Neuron (in vitro differentiated cells): ENCODE data around the gene FAT1.
"Not testable (repeated sequence)": the region's sequence is repeated elsewhere in the genome, so short reads cannot be mapped to it uniquely, and the experiment has no call there.

ENCODE experiments used
- H2AFZ ChIP-seq: one replicate; pipeline ENCODE4 v1.6.1; 2013; ENCODE audit warnings: low read depth, mild to moderate bottlenecking, inconsistent platforms, low read length, moderate library complexity
- H3K27me3 ChIP-seq: one replicate; pipeline ENCODE4 v1.6.1; 2013; ENCODE audit warnings: low read length; ENCODE audit not compliant: insufficient read depth
- H3K36me3 ChIP-seq: one replicate; pipeline ENCODE4 v1.6.1; 2013; ENCODE audit warnings: low read length; ENCODE audit not compliant: insufficient read depth
- H3K4me1 ChIP-seq: one replicate; pipeline ENCODE4 v1.6.1; 2013; ENCODE audit warnings: low read length; ENCODE audit not compliant: insufficient read depth
- H3K4me3 ChIP-seq: 2 replicates; pipeline ENCODE4 v1.5.1; 2013; ENCODE audit warnings: mild to moderate bottlenecking, low read length, moderate library complexity
- H3K9me3 ChIP-seq: one replicate; pipeline ENCODE4 v1.6.1; 2013; ENCODE audit warnings: low read length

The FAT1 gene

DNA sequence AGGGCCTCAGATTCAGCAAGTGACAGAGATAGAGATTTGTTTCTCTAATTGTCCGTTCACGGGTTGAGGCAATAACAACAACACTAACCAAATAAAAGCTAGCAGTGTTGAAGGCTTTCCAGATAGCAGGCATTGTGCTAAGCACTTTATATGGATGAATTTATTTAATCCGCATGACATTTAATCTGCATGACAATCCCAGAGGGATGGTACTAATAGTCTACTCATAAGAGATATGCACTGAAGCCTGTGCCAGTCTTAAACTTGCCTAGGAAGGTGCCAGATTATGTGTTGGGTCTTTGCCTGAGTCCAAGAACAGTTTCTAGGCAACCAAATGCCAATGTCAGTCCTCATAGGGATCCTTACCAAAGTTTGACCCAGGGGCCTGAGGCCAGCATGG is 37.7 kb upstream of the FAT1 start:
- Histone ChIP-seq H3K4me3 (no peak overlapping the region), H3K27me3 (no peaks in the 10 kb centered on the region), H3K9me3 (no peaks in the 10 kb centered on the region), H3K4me1 (peaks cover 20% of the 10 kb centered on the region), H3K36me3 (no peaks in the 10 kb centered on the region), H2AFZ (no peak overlapping the region)

DNA sequence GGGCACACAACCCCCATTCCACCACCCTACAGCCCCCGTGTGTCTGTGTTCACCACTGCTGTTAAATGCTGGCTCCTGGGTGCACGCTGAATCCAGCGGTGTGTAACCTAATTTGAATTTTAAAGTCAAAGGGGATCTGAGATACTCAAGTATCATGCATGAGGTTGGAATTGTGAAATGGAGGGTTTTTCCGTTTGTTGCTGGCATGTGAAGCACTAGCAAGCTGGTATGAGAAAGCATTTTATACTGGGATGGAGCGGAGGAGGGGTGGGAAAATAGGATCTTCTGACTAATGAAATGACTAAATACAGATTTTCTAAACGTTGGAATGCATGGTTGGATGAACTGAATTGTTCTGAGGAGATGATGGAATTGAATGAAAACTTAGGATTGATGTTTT is 36.9 kb upstream of the FAT1 start:
- Histone ChIP-seq H2AFZ (no peak overlapping the region), H3K27me3 (no peaks in the 10 kb centered on the region), H3K4me1 (peaks cover 13% of the 10 kb centered on the region), H3K36me3 (no peaks in the 10 kb centered on the region), H3K4me3 (no peak overlapping the region), H3K9me3 (no peaks in the 10 kb centered on the region)

DNA sequence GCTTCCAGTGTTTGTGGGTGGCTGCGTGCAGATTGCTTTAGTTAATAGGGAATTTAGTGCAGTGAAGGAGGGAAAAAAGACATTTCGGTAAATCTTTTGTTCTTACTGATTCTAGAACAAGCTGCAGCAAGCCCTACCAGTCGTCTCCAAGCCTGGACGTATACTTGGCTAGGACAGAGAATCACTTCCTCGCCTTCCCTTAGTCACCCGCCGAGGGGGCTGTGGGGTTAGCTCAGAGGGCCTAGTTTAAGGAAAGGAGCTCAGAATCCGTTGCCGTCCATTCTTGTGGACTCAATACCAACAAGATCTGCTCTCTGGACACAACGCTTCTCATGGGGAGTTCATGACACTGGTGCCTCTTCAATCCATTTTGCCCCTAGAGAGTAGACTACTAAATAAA is 36.3 kb upstream of the FAT1 start:
- H3K4me1 ChIP-seq = peaks cover 7% of the 10 kb centered on the region
- H3K4me3 ChIP-seq = no peak overlapping the region
- no peaks in the 10 kb centered on the region for H3K9me3 ChIP-seq
- no peak overlapping the region for H2AFZ ChIP-seq
- no peaks in the 10 kb centered on the region for H3K27me3 ChIP-seq
- H3K36me3 ChIP-seq = no peaks in the 10 kb centered on the region

DNA sequence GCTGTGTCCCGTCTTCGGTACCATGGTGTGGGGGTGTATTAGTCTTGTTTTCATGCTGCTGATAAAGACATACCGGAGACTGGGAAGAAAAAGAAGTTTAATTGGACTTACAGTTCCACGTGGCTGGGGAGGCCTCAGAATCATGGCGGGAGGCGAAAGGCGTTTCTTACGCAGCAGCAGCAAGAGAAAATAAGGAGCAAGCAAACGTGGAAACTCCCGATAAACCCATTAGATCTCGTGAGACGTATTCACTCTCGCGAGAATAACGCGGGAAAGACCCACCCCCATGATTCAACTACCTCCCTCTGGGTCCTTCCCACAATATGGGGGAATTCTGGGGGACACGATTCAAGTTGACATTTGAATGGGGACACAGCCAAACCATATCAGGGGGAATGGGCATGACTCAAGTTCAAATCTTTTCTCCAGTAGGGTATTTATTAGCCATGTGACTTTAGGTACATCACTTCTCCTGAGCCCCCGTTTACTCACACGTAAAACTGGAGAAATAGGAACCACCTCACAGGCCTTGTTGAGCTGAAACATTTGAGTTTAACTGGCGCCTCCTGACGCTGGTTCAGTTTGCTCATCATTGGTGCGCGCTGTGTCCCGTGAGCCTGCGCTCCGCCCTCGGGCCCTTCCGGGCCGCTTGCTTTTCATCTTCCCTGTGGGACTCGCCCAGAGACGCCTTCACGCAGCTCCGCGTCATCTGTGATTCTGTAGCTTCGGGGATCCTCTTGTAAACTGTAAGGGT is 35.5 kb upstream of the FAT1 start:
- Histone ChIP-seq H2AFZ (no peak overlapping the region), H3K9me3 (no peaks in the 10 kb centered on the region), H3K27me3 (no peaks in the 10 kb centered on the region), H3K4me3 (no peak overlapping the region), H3K4me1 (peaks cover 6% of the 10 kb centered on the region), H3K36me3 (no peaks in the 10 kb centered on the region)

DNA sequence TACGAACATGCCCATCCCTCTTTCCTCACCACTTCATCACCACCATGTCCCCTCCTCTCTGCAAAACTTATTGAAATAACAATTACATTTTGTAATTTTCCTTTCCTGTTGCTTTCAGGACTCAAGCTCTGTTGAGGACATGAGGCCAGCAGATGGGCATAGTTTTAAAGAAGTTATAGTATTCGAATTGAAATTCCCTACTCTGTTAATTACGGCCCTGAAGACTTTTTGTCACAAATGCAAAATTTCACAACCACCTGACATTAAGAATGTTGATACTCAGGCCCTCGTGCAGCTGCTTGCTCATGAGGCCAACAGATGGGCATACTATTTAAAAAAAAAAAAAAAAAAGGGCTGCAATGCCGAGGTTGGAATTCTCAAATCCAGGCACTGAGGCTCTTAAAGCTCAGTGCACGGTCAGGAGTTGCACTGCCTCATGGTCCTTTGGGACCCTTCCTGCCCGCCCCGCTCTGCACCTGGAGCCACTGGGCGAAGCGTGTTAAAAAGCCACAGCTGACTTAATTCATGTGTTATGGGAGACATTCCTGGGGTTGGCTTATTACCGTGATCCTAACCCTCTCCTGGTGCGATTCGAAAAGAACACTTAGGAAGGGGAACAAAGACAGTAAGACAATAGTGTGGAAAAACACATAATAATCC is 34.2 kb upstream of the FAT1 start:
- Histone ChIP-seq H3K4me3 (no peak overlapping the region), H3K4me1 (peaks cover 6% of the 10 kb centered on the region), H2AFZ (no peak overlapping the region), H3K27me3 (no peaks in the 10 kb centered on the region), H3K9me3 (no peaks in the 10 kb centered on the region), H3K36me3 (no peaks in the 10 kb centered on the region)

DNA sequence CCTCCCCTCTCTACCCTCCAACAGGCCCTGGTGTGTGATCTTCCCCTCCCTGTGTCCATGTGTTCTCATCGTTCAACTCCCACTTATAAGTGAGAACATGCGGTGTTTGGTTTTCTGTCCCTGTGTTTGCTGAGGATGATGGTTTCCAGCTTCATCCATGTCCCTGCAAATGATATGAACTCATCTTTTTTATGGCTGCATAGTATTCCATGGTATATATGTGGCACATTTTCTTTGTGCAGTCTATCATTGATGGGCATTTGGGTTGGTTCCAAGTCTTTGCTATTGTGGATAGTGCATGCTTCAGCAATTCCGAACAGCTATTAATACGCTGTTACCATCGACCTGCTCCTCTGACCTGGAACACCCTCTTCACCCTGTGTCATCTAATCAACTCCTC is 32.9 kb upstream of the FAT1 start:
- H2AFZ ChIP-seq, H3K4me3 ChIP-seq, H3K36me3 ChIP-seq, H3K9me3 ChIP-seq, H3K4me1 ChIP-seq, H3K27me3 ChIP-seq: not testable (repeated sequence)

DNA sequence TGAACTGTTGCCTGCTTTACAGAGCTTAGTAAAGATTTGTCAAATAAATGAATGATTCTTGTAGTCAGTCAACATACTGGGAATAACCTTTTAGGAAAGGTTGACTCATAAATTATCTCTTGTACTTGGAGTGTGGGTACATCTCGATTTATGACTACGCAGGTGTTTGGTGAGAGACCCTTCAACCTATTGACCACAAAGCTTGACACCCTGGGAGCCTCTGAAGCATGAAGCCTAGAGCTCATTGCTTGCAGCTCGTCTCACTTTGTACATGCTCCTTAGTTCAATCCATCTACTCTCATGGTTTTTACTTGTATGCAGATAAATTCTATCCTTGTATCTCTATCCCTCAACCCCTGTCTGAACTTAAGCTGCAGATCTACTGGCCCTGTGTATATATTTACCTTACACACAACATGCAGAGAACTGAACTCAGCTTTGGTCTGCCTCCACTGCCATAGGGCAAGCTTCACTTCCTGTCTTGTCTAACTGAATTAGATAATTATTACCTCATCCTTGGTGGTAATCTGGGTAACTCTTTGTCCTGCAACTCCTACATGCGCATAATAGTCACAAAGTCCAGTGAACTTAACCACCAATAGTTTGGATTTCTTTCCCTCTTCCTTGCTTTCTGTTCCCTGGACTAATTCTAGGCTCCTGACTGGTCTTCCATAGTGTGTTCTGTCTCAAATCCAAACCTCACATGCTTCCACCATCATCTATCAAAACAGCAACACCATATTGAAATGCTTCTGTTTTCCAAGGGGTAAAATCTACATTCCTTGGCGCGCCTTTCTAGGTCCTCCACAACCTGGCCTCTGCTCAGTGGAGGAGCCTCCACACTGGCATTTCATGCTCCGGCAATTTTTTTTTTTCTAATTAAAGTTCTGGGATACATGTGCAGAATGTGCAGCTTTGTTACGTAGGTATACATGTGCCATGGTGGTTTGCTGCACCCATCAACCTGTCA is 32.2 kb upstream of the FAT1 start:
- Histone ChIP-seq H3K9me3 (no peaks in the 10 kb centered on the region), H3K36me3 (no peaks in the 10 kb centered on the region), H3K27me3 (no peaks in the 10 kb centered on the region), H3K4me1 (peaks cover under 1% of the 10 kb centered on the region), H2AFZ (no peak overlapping the region), H3K4me3 (no peak overlapping the region)

DNA sequence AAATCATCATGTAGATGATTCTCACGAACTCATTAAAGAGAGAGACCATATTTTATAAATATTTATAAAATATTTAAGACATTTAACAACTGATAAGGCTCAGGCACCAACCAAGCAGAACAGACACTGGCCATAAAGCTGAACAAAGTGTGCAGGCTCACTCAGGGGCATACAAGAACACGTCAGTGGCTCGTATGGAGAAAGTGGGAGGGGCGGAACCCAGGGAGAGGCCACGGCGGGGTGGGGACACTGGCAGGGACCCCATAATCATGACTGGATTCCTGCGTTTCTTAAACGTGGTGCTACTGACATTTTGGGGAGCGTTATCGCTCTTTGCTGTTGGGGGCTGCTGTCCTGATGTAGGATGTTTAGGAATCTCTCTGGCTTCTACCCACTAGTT is 31.3 kb upstream of the FAT1 start:
- Histone ChIP-seq H3K4me1 (no peaks in the 10 kb centered on the region), H3K36me3 (no peaks in the 10 kb centered on the region), H3K27me3 (no peaks in the 10 kb centered on the region), H2AFZ (no peak overlapping the region), H3K9me3 (no peaks in the 10 kb centered on the region), H3K4me3 (no peak overlapping the region)

DNA sequence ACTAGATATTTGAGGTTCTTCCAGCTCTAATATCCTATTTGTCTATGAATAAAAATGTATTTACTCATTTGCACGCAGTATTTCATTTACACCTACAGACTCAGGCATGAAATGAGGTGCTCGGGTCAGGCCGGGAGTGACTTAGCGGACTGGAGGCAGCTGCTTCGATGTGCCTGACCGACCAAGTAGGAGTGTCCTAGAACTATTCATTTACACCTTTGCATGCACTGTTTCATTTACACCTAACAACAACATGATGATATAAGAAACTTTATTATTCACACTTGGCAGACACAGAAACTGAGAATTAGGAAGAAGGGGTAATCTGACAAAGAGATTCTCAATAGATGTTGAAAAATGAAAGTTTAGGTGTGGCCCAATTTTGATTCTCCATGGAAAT is 28.7 kb upstream of the FAT1 start:
- Histone ChIP-seq H3K9me3 (no peaks in the 10 kb centered on the region), H2AFZ (no peak overlapping the region), H3K4me3 (no peak overlapping the region), H3K4me1 (no peaks in the 10 kb centered on the region), H3K36me3 (no peaks in the 10 kb centered on the region), H3K27me3 (no peaks in the 10 kb centered on the region)

DNA sequence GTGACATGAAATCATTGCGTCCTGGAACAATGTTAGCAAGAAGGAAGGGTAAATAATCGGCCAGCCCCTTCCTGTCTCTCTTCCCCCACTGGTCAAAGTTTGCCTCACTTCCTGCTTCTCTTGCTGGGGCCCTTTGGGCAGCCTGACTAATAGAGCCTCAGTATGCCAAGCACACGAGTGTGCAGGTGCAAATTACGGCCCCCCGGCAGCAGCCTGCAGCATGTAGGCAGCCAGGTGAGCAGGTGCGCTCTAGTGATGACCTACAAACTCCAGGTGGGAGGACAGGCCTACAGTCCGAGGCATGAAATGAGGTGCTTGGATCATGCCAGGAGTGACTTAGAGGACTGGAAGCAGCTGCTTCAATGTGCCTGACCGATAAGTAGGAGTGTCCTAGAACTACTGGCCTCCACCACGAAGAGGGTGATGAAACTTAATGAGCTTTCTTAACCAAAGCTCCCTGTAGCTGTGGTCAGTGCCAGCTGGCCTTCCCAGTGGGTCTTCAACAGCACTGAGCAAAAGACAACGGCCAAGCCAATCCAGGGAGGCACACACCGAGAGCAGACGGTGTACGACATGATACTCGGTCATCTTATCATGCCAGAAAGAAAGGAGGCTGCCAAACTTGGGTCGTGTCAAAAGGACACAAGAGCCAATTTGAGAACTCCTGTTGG is 26.1 kb upstream of the FAT1 start:
- Histone ChIP-seq H3K9me3 (no peaks in the 10 kb centered on the region), H3K4me1 (no peaks in the 10 kb centered on the region), H3K36me3 (no peaks in the 10 kb centered on the region), H3K4me3 (no peak overlapping the region), H3K27me3 (no peaks in the 10 kb centered on the region), H2AFZ (no peak overlapping the region)

DNA sequence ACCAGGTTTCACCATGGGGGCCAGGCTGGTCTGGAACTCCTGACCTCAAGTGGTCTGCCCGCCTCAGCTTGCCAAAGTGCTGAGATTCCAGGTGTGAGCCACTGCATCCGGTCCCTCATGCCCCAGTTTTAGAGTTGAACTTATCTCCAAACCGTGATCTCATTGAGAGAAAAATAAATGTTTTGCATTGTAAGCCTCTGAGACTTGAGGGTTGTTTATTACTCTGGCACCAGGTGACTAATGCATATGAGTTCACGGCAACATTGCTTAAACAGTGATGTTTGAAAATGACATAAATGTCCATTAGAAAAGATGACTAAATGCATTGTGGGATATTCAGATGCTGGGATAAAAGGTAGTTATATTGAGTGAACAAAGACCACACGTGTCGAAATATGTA is 22.9 kb upstream of the FAT1 start:
- Histone ChIP-seq H3K36me3 (no peaks in the 10 kb centered on the region), H3K4me1 (no peaks in the 10 kb centered on the region), H3K4me3 (no peak overlapping the region), H3K9me3 (no peaks in the 10 kb centered on the region), H3K27me3 (no peaks in the 10 kb centered on the region), H2AFZ (no peak overlapping the region)

DNA sequence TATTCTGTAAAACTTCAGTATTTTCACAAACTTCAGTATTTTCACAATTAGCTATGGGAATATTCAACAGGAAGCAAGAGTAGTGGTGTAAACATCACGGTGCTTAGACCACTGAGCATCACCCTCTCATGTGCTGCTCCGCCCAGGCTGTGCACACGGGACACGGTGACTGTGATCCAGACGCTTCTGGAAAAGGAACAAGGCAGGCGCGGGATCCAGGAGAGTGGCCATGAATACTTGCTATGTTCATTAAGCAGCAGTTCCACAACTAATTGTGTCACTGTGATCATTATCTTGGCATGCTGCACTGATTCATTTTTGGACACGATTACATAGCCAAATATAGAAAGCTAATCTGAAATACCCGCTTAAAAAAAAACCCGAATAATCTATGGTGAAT is 19.6 kb upstream of the FAT1 start:
- Histone ChIP-seq H3K9me3 (no peaks in the 10 kb centered on the region), H2AFZ (no peak overlapping the region), H3K36me3 (no peaks in the 10 kb centered on the region), H3K4me1 (no peaks in the 10 kb centered on the region), H3K27me3 (no peaks in the 10 kb centered on the region), H3K4me3 (no peak overlapping the region)

DNA sequence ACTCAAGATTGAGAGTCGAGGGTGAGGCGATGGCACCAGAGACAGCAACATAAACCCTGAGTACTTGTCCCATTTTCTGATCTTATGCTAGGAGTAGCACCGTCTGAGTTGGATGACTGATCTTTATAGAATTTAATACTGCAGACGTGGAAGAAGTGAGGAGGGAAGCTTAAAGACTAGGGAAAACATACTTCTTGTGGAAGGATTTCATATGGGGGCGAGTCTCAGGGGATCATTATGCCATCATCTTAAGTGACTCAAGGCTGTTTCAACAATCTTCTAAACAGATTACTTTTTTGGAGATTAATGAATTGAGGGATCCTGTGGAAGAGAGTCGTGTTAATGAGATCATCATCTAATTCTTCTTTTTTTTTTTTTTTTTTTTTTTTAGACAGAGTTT is 17.2 kb upstream of the FAT1 start:
- Histone ChIP-seq H3K4me3 (no peak overlapping the region), H2AFZ (no peak overlapping the region), H3K27me3 (no peaks in the 10 kb centered on the region), H3K36me3 (no peaks in the 10 kb centered on the region), H3K4me1 (no peaks in the 10 kb centered on the region), H3K9me3 (no peaks in the 10 kb centered on the region)
